HepG2 (cell line): ENCODE results near the gene ZC2HC1B. TPM values are rescaled to one million over a fixed set of nuclear protein-coding genes. Genes with fewer than 3 reads are reported as not detected.

ENCODE experiments used
- ATAC-seq: fragments of 200-7000 bp; cut with Tn5 transposase; 3 replicates; pipeline ENCODE4 v1.9.1; 2020; ENCODE audit warnings: mild to moderate bottlenecking, moderate library complexity
- BruUV-seq: library from RNA; stranded (reverse); fragments of 400-500 nt; replicated peaks from 2 replicates; lab custom pipeline; 2021; lab: Mats Ljungman, UMichigan
- CTCF ChIA-PET: fragments of 300-600 bp; formaldehyde crosslinking; extraction: SDS; loops from one replicate; lab custom pipeline; 2021; ENCODE audit warnings: low total read pairs, inconsistent platforms, low intra/inter-chr PET ratio; lab: Yijun Ruan, JAX
- POLR2A ChIA-PET: fragments of 350-600 bp; sonication (Branson Sonifier 250); formaldehyde crosslinking; loops from one replicate; lab custom pipeline; 2020; ENCODE audit warnings: antibody characterized with exemption, inconsistent platforms; lab: Yijun Ruan, JAX
- DNase-seq: peaks from one replicate; pipeline ENCODE4 v3.0.0-alpha.2; 2015; ENCODE audit warnings: low spot score
- FAIRE-seq: peaks from 3 replicates; lab custom pipeline; 2011; peaks lifted over from hg19 to GRCh38; lab: Jason Lieb, UNC
- H2AFZ ChIP-seq: one replicate; pipeline ENCODE4 v1.6.1; 2011; ENCODE audit warnings: low read length, inconsistent platforms
- H3K27ac ChIP-seq: fragments of 300-600 bp; 3 replicates; pipeline ENCODE4 v1.8.0; 2011; ENCODE audit warnings: mixed run types, mild to moderate bottlenecking, mixed read lengths, low read length, inconsistent platforms; ENCODE audit not compliant: insufficient read depth; ENCODE audit errors: extremely low read length
- H3K27me3 ChIP-seq, 2 experiments: fragments of 200-600 bp in 1 of 2; 2 replicates in 1 of 2; 3 replicates in 1 of 2; pipeline versions ENCODE4 v1.6.0 to v1.8.0; 2011; ENCODE audit warnings: low read length in 2 of 2, mild to moderate bottlenecking in 2 of 2, moderate library complexity in 2 of 2, inconsistent platforms in 1 of 2; ENCODE audit not compliant: insufficient read depth in 2 of 2, control insufficient read depth in 1 of 2
- H3K36me3 ChIP-seq, 2 experiments: fragments of 200-600 bp in 1 of 2; replicated peaks in 1 of 2; 2 replicates in 1 of 2; 3 replicates in 1 of 2; pipeline versions ENCODE4 v1.5.1 to v1.8.0; 2011; ENCODE audit warnings: low read length in 2 of 2, inconsistent platforms in 1 of 2; ENCODE audit not compliant: insufficient read depth in 2 of 2, control insufficient read depth in 1 of 2
- H3K4me1 ChIP-seq: 2 replicates; pipeline ENCODE4 v1.5.1; 2012; ENCODE audit warnings: low read length, inconsistent platforms; ENCODE audit not compliant: insufficient read depth
- H3K4me2 ChIP-seq: 2 replicates; pipeline ENCODE4 v1.6.0; 2011; ENCODE audit warnings: low read depth, low read length, inconsistent platforms
- H3K4me3 ChIP-seq, 3 experiments: fragments of 200-600 bp in 1 of 3; sonication (generic), shearing (Covaris generic) in 1 of 3; replicated peaks in 1 of 3; 2 replicates each; pipeline ENCODE4 v1.5.1; 2011 to 2016; ENCODE audit warnings: low read length in 3 of 3, inconsistent platforms in 2 of 3, low read depth in 2 of 3, mild to moderate bottlenecking in 2 of 3, control low read depth in 1 of 3, mixed read lengths in 1 of 3; ENCODE audit not compliant: insufficient read depth in 1 of 3
- H3K79me2 ChIP-seq: one replicate; pipeline ENCODE4 v1.6.1; 2011; ENCODE audit warnings: low read length, inconsistent platforms; ENCODE audit not compliant: insufficient read depth
- H3K9ac ChIP-seq: 2 replicates; pipeline ENCODE4 v1.6.0; 2011; ENCODE audit warnings: mild to moderate bottlenecking, low read depth, low read length, inconsistent platforms; ENCODE audit not compliant: insufficient read depth
- H3K9me3 ChIP-seq: 2 replicates; pipeline ENCODE4 v1.5.1; 2012; ENCODE audit warnings: mild to moderate bottlenecking, low read length
- H4K20me1 ChIP-seq: 2 replicates; pipeline ENCODE4 v1.6.0; 2011; ENCODE audit warnings: inconsistent platforms, mild to moderate bottlenecking, low read length, moderate library complexity; ENCODE audit not compliant: insufficient read depth
- CAMTA2 ChIP-seq: sonication (generic); formaldehyde crosslinking; IDR thresholded peaks from 2 replicates; pipeline ENCODE4 v1.4.0; 2020; ENCODE audit warnings: mild to moderate bottlenecking, missing genetic modification reagents, borderline replicate concordance
- DMAP1 ChIP-seq: IDR thresholded peaks from 2 replicates; pipeline ENCODE4 v1.6.1; 2016
- ETV6 ChIP-seq: sonication (generic); formaldehyde crosslinking; conservative IDR thresholded peaks from 2 replicates; pipeline ENCODE4 v1.4.0; 2020; ENCODE audit warnings: missing genetic modification reagents
- FOXK2 ChIP-seq: fragments of 450-650 bp; IDR thresholded peaks from 2 replicates; pipeline ENCODE4 v1.6.1; 2016
- U2AF1 ChIP-seq: fragments of 200-400 bp; formaldehyde crosslinking; optimal IDR thresholded peaks from 2 replicates; pipeline ENCODE3; 2017; ENCODE audit warnings: mild to moderate bottlenecking, low read depth, low read length
- ZNF577 ChIP-seq: sonication (generic); formaldehyde crosslinking; IDR thresholded peaks from 2 replicates; pipeline ENCODE4 v1.4.0; 2020; ENCODE audit warnings: mild to moderate bottlenecking, low read depth, missing genetic modification reagents, borderline replicate concordance
- in situ Hi-C: cut with HindIII; loops from 2 replicates; pipeline ENCODE4 v1.10.0; 2017; ENCODE audit warnings: low pct_unique_long_range_greater_than_20kb; ENCODE audit not compliant: extremely low pct_ligation_motif_present
- intact Hi-C: fragments of 100-400 bp; cut with micrococcal nuclease; formaldehyde crosslinking; loops from one replicate; pipeline ENCODE4 v1.10.0; 2022; ENCODE audit not compliant: unreplicated experiment
- polyA plus RNA-seq, 8 experiments: library from polyadenylated mRNA; depleted of rRNA in 3 of 8; stranded (reverse) in 7 of 8; unstranded in 1 of 8; fragments of >200 nt; fragmentation: Illumina TruSeq in 4 of 8; extraction: Trizol in 4 of 8; gene quantifications; 2 replicates each; pipeline versions ENCODE4 v1.2.1 to v1.2.3, GENCODE V29; 2011 to 2016; ENCODE audit warnings: low read depth in 4 of 8, missing spikeins in 1 of 8, mixed read lengths in 1 of 8; ENCODE audit not compliant: insufficient read depth in 1 of 8
- total RNA-seq, 5 experiments: library from RNA; depleted of rRNA; stranded (reverse); fragments of >200 nt; fragmentation: Illumina TruSeq; extraction: Trizol; gene quantifications; 2 replicates each; pipeline ENCODE4 v1.2.3, GENCODE V29; 2016; ENCODE audit warnings: low read depth in 1 of 5
- TF ChIP-seq, protein P1 (sequence below): sonication (generic); formaldehyde crosslinking; IDR thresholded peaks from 2 replicates; pipeline ENCODE4 v1.8.0; 2022; ENCODE audit warnings: missing genetic modification reagents, mild to moderate bottlenecking, moderate library complexity, borderline replicate concordance
- TF ChIP-seq, protein P2 (sequence below): sonication (generic); formaldehyde crosslinking; IDR thresholded peaks from 2 replicates; pipeline ENCODE4 v1.4.0; 2020; ENCODE audit warnings: missing genetic modification reagents, borderline replicate concordance
- TF ChIP-seq, protein P3 (sequence below): sonication (generic); formaldehyde crosslinking; IDR thresholded peaks from 2 replicates; pipeline ENCODE4; 2020; ENCODE audit warnings: missing genetic modification reagents, mild to moderate bottlenecking, borderline replicate concordance
- TF ChIP-seq, protein P4 (sequence below): sonication (generic); formaldehyde crosslinking; IDR thresholded peaks from 2 replicates; pipeline ENCODE4 v1.5.1; 2020; ENCODE audit warnings: mild to moderate bottlenecking, missing genetic modification reagents, moderate library complexity

Gene ZC2HC1B
- total and polyA plus RNA-seq, 2 of the 13 experiments (the other 11 are each of a cell fraction or from before 2014, with no cell fraction given): not detected

DNA sequence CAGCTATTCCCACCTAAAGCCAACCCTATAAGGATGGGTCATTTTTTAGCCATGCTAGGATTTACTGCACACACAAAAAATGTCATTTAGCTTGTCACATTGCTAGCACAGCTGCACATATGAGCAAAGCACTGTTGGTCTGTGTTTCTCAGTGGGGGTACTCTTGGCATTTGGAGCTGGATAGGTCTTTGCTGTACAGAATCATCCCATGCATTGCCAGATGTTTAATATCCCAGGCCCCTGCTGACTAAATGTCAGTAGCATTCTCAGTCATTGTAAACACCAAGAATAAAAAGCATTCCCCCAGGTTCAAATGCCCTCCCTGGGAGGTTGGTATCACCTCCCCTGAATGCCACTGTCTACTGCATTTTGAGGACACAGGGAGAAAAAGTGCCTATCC is 35.7 kb upstream of the ZC2HC1B start:
- H3K4me1 ChIP-seq: no peaks in the 10 kb centered on the region
- BruUV-seq: no TSS peak
- no peak overlapping the region for H3K27ac ChIP-seq
- in situ Hi-C loops: no loop called here
- H3K27me3 ChIP-seq: no peaks in the 10 kb centered on the region
- H4K20me1 ChIP-seq: no peaks in the 10 kb centered on the region
- no peak for ATAC-seq
- H3K4me2 ChIP-seq: no peak overlapping the region
- ChIA-PET CTCF (no interaction called here), POLR2A (interaction anchor here (0.7 kb wide), 1 partner anchor 14 kb away, joined by 3 read pairs; the partner anchor contains the start of gene LTV1)
- no peak for FAIRE-seq
- no peaks in the 10 kb centered on the region for H3K9me3 ChIP-seq
- no peak for DNase-seq
- H3K36me3 ChIP-seq: peaks cover 9 to 15% of the 10 kb centered on the region in 2 experiments; a peak in 4 of 5 replicates
- no peak overlapping the region; the same call in 1 of the 2 replicates for H3K9ac ChIP-seq
- no peak overlapping the region for H3K4me3 ChIP-seq
- no peaks in the 10 kb centered on the region for H3K79me2 ChIP-seq
- H2AFZ ChIP-seq: no peak overlapping the region
- intact Hi-C loops: no loop called here
- no peak for TF ChIP-seq ZNF577 (CRISPR knock-in tag)
- TF ChIP-seq, protein P1, sequence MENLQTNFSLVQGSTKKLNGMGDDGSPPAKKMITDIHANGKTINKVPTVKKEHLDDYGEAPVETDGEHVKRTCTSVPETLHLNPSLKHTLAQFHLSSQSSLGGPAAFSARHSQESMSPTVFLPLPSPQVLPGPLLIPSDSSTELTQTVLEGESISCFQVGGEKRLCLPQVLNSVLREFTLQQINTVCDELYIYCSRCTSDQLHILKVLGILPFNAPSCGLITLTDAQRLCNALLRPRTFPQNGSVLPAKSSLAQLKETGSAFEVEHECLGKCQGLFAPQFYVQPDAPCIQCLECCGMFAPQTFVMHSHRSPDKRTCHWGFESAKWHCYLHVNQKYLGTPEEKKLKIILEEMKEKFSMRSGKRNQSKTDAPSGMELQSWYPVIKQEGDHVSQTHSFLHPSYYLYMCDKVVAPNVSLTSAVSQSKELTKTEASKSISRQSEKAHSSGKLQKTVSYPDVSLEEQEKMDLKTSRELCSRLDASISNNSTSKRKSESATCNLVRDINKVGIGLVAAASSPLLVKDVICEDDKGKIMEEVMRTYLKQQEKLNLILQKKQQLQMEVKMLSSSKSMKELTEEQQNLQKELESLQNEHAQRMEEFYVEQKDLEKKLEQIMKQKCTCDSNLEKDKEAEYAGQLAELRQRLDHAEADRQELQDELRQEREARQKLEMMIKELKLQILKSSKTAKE (CRISPR knock-in tag): no peak
- TF ChIP-seq ETV6 (CRISPR knock-in tag): no peak
- no peak for TF ChIP-seq DMAP1 (CRISPR knock-in tag)
- TF ChIP-seq, protein P2, sequence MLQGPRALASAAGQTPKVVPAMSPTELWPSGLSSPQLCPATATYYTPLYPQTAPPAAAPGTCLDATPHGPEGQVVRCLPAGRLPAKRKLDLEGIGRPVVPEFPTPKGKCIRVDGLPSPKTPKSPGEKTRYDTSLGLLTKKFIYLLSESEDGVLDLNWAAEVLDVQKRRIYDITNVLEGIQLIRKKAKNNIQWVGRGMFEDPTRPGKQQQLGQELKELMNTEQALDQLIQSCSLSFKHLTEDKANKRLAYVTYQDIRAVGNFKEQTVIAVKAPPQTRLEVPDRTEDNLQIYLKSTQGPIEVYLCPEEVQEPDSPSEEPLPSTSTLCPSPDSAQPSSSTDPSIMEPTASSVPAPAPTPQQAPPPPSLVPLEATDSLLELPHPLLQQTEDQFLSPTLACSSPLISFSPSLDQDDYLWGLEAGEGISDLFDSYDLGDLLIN: no peak
- TF ChIP-seq U2AF1: no peak
- no peak for TF ChIP-seq FOXK2
- TF ChIP-seq, protein P3, sequence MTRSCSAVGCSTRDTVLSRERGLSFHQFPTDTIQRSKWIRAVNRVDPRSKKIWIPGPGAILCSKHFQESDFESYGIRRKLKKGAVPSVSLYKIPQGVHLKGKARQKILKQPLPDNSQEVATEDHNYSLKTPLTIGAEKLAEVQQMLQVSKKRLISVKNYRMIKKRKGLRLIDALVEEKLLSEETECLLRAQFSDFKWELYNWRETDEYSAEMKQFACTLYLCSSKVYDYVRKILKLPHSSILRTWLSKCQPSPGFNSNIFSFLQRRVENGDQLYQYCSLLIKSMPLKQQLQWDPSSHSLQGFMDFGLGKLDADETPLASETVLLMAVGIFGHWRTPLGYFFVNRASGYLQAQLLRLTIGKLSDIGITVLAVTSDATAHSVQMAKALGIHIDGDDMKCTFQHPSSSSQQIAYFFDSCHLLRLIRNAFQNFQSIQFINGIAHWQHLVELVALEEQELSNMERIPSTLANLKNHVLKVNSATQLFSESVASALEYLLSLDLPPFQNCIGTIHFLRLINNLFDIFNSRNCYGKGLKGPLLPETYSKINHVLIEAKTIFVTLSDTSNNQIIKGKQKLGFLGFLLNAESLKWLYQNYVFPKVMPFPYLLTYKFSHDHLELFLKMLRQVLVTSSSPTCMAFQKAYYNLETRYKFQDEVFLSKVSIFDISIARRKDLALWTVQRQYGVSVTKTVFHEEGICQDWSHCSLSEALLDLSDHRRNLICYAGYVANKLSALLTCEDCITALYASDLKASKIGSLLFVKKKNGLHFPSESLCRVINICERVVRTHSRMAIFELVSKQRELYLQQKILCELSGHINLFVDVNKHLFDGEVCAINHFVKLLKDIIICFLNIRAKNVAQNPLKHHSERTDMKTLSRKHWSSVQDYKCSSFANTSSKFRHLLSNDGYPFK: no peak
- TF ChIP-seq, protein P4, sequence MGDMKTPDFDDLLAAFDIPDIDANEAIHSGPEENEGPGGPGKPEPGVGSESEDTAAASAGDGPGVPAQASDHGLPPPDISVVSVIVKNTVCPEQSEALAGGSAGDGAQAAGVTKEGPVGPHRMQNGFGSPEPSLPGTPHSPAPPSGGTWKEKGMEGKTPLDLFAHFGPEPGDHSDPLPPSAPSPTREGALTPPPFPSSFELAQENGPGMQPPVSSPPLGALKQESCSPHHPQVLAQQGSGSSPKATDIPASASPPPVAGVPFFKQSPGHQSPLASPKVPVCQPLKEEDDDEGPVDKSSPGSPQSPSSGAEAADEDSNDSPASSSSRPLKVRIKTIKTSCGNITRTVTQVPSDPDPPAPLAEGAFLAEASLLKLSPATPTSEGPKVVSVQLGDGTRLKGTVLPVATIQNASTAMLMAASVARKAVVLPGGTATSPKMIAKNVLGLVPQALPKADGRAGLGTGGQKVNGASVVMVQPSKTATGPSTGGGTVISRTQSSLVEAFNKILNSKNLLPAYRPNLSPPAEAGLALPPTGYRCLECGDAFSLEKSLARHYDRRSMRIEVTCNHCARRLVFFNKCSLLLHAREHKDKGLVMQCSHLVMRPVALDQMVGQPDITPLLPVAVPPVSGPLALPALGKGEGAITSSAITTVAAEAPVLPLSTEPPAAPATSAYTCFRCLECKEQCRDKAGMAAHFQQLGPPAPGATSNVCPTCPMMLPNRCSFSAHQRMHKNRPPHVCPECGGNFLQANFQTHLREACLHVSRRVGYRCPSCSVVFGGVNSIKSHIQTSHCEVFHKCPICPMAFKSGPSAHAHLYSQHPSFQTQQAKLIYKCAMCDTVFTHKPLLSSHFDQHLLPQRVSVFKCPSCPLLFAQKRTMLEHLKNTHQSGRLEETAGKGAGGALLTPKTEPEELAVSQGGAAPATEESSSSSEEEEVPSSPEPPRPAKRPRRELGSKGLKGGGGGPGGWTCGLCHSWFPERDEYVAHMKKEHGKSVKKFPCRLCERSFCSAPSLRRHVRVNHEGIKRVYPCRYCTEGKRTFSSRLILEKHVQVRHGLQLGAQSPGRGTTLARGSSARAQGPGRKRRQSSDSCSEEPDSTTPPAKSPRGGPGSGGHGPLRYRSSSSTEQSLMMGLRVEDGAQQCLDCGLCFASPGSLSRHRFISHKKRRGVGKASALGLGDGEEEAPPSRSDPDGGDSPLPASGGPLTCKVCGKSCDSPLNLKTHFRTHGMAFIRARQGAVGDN: no peak
- TF ChIP-seq CAMTA2 (CRISPR knock-in tag): no peak
